ENCODE results near the gene ABLIM1.

ABLIM1 gene

GRCh38 chr10:114513381-114513792 lies 144.7 kb downstream of the ABLIM1 start:
- no peak for DNase-seq

GRCh38 chr10:114511881-114512280 lies 146.2 kb downstream of the ABLIM1 start:
- DNase-seq, result no peak

GRCh38 chr10:114508376-114508775 lies 149.7 kb downstream of the ABLIM1 start:
- DNase-seq, result no peak

- peak; percentile 84 for DNase-seq
Measured at GRCh38 chr10:114507449-114507848, 150.6 kb downstream of the ABLIM1 start.

GRCh38 chr10:114506871-114507385 lies 151.1 kb downstream of the ABLIM1 start:
- DNase-seq, result no peak

GRCh38 chr10:114504769-114505579 lies 153.1 kb downstream of the ABLIM1 start:
- DNase-seq, result peak; percentile 9

GRCh38 chr10:114502074-114502473 lies 156.0 kb downstream of the ABLIM1 start:
- DNase-seq, result no peak

GRCh38 chr10:114501650-114502049 lies 156.4 kb downstream of the ABLIM1 start:
- peak; percentile 7 for DNase-seq

GRCh38 chr10:114500643-114501042 lies 157.4 kb downstream of the ABLIM1 start:
- DNase-seq, result no peak

GRCh38 chr10:114499630-114500190 lies 158.4 kb downstream of the ABLIM1 start:
- no peak for DNase-seq

GRCh38 chr10:114499116-114499515 lies 159.0 kb downstream of the ABLIM1 start:
- no peak for DNase-seq

- DNase-seq, result no peak
Measured at GRCh38 chr10:114498413-114499111, 159.5 kb downstream of the ABLIM1 start.

GRCh38 chr10:114495303-114495702 lies 162.8 kb downstream of the ABLIM1 start:
- no peak for DNase-seq

GRCh38 chr10:114492351-114493037 lies 165.6 kb downstream of the ABLIM1 start:
- DNase-seq, result no peak

- DNase-seq, result no peak
Measured at GRCh38 chr10:114491933-114492332, 166.1 kb downstream of the ABLIM1 start.

- DNase-seq, result no peak
Measured at GRCh38 chr10:114491419-114491818, 166.7 kb downstream of the ABLIM1 start.

GRCh38 chr10:114489521-114490310 lies 168.4 kb downstream of the ABLIM1 start:
- DNase-seq, result no peak

- DNase-seq, result no peak
Measured at GRCh38 chr10:114487815-114488536, 170.1 kb downstream of the ABLIM1 start.

- peak; percentile 63 for DNase-seq
Measured at GRCh38 chr10:114486938-114487814, 170.9 kb downstream of the ABLIM1 start.

- no peak for DNase-seq
Measured at GRCh38 chr10:114485696-114486400, 172.2 kb downstream of the ABLIM1 start.

Measured in DMS53 (cell line).